Caco-2 (cell line): Measurements from ENCODE around the gene LIMCH1. TPM values are rescaled to one million over a fixed set of nuclear protein-coding genes. Genes with fewer than 3 reads are reported as not detected.

Source experiments
- BruUV-seq: library from RNA; stranded (reverse); fragments of 400-500 nt; replicated peaks from 2 replicates; lab custom pipeline; 2021; lab: Mats Ljungman, UMichigan
- CTCF ChIA-PET: fragments of 300-600 bp; sonication (Branson Sonifier 250); formaldehyde crosslinking; loops from one replicate; lab custom pipeline; 2022; ENCODE audit warnings: antibody characterized with exemption; lab: Charles Lee
- POLR2A ChIA-PET: fragments of 300-600 bp; sonication (Branson Sonifier 250); formaldehyde crosslinking; loops from one replicate; lab custom pipeline; 2022; ENCODE audit warnings: antibody characterized with exemption; lab: Charles Lee
- DNase-seq, 2 experiments: peaks; one replicate each; pipeline versions ENCODE4 v3.0.0 to v3.0.0-alpha.2; 2020 to 2022
- H3K27me3 ChIP-seq: replicated peaks from 2 replicates; pipeline ENCODE4 v1.6.0; 2011; ENCODE audit warnings: low read length; ENCODE audit not compliant: control insufficient read depth, insufficient read depth
- H3K36me3 ChIP-seq: 2 replicates; pipeline ENCODE4 v1.5.1; 2011; ENCODE audit warnings: low read length; ENCODE audit not compliant: control insufficient read depth, insufficient read depth
- H3K4me1 ChIP-seq: fragments of 250-450 bp; sonication (Bioruptor Pico); 2 replicates; pipeline ENCODE4 v1.5.1; 2020; ENCODE audit warnings: mild to moderate bottlenecking
- H3K4me3 ChIP-seq: 2 replicates; pipeline ENCODE4 v1.5.1; 2011; ENCODE audit warnings: low read depth, mild to moderate bottlenecking, control low read depth, low read length
- H3K9me3 ChIP-seq: fragments of 250-450 bp; sonication (Bioruptor Pico); 2 replicates; pipeline ENCODE4 v1.5.1; 2020; ENCODE audit warnings: mild to moderate bottlenecking, moderate library complexity
- H3K27ac Mint-ChIP-seq: one replicate; pipeline ENCODE4 v1.8.0; 2022; ENCODE audit warnings: mixed read lengths; ENCODE audit not compliant: unreplicated experiment
- H3K27me3 Mint-ChIP-seq: one replicate; pipeline ENCODE4 v1.8.0; 2022; ENCODE audit warnings: mixed read lengths; ENCODE audit not compliant: insufficient read depth, unreplicated experiment
- H3K36me3 Mint-ChIP-seq: one replicate; pipeline ENCODE4 v1.8.0; 2022; ENCODE audit warnings: mild to moderate bottlenecking, mixed read lengths; ENCODE audit not compliant: insufficient read depth, unreplicated experiment
- H3K4me1 Mint-ChIP-seq: one replicate; pipeline ENCODE4 v1.8.0; 2022; ENCODE audit warnings: low read depth, mixed read lengths; ENCODE audit not compliant: unreplicated experiment
- H3K4me3 Mint-ChIP-seq: one replicate; pipeline ENCODE4 v1.8.0; 2022; ENCODE audit warnings: mild to moderate bottlenecking, moderate library complexity, mixed read lengths; ENCODE audit not compliant: unreplicated experiment
- H3K9me3 Mint-ChIP-seq: one replicate; pipeline ENCODE4 v1.8.0; 2022; ENCODE audit warnings: mixed read lengths; ENCODE audit not compliant: unreplicated experiment
- CTCF ChIP-seq, 2 experiments: fragments of 200-600 bp in 1 of 2; IDR thresholded peaks; 1 replicate in 1 of 2; 2 replicates in 1 of 2; pipeline versions ENCODE4 v1.5.1 to v1.8.0; 2011 to 2022; ENCODE audit warnings: antibody characterized with exemption in 1 of 2, control low read depth in 1 of 2, inconsistent platforms in 1 of 2, low read depth in 1 of 2, low read length in 1 of 2, mild to moderate bottlenecking in 1 of 2, moderate library complexity in 1 of 2; ENCODE audit not compliant: insufficient read depth in 1 of 2, severe bottlenecking in 1 of 2, unreplicated experiment in 1 of 2
- intact Hi-C: fragments of 100-400 bp; cut with micrococcal nuclease; formaldehyde crosslinking; loops from one replicate; pipeline ENCODE4 v1.10.0; 2022; ENCODE audit not compliant: unreplicated experiment
- total RNA-seq: library from RNA; stranded (reverse); gene quantifications from 2 replicates; pipeline ENCODE4 v1.2.3, GENCODE V29; 2022

LIMCH1 gene
- total RNA-seq, 1 experiment from 2014 or later = 8.4 TPM

- H3K27ac Mint-ChIP-seq = no peak overlapping the region
- TF ChIP-seq CTCF (IDR thresholded peaks at IDR 0.05; ENCODE audit: insufficient read depth in 1 of 2, low read depth in 1 of 2, low read length in 1 of 2, severe bottlenecking in 1 of 2, unreplicated experiment in 1 of 2) = no peak
- H3K36me3 Mint-ChIP-seq = no peaks in the 10 kb centered on the region
- no peaks in the 10 kb centered on the region for H3K27me3 Mint-ChIP-seq
- H3K4me1 Mint-ChIP-seq = peaks cover 9% of the 10 kb centered on the region
- peaks cover 18% of the 10 kb centered on the region for H3K4me1 ChIP-seq
- intact Hi-C loops = no loop called here
- CTCF ChIA-PET = no interaction called here
- H3K4me3 Mint-ChIP-seq = no peak overlapping the region
- no peaks in the 10 kb centered on the region for H3K9me3 ChIP-seq
- no peaks in the 10 kb centered on the region for H3K36me3 ChIP-seq
- H3K27me3 ChIP-seq = no peaks in the 10 kb centered on the region
- BruUV-seq = no TSS peak
- H3K4me3 ChIP-seq = no peak overlapping the region
- H3K9me3 Mint-ChIP-seq = no peaks in the 10 kb centered on the region
- POLR2A ChIA-PET = no interaction called here
- DNase-seq = no peak
Measured at GRCh38 chr4:41532336-41532735, 5.6 kb upstream of the LIMCH1 start.

GRCh38 chr4:41532882-41533281 is 5.1 kb upstream of the LIMCH1 start:
- no TSS peak for BruUV-seq
- H3K27me3 ChIP-seq = no peaks in the 10 kb centered on the region
- CTCF ChIA-PET = no interaction called here
- peaks cover 9% of the 10 kb centered on the region for H3K4me1 Mint-ChIP-seq
- no peaks in the 10 kb centered on the region for H3K36me3 ChIP-seq
- H3K9me3 ChIP-seq = no peaks in the 10 kb centered on the region
- intact Hi-C loops = no loop called here
- H3K9me3 Mint-ChIP-seq = no peaks in the 10 kb centered on the region
- DNase-seq = no peak
- H3K27ac Mint-ChIP-seq = no peak overlapping the region
- no peak overlapping the region for H3K4me3 ChIP-seq
- TF ChIP-seq CTCF (IDR thresholded peaks at IDR 0.05; ENCODE audit: insufficient read depth in 1 of 2, low read depth in 1 of 2, low read length in 1 of 2, severe bottlenecking in 1 of 2, unreplicated experiment in 1 of 2) = no peak
- POLR2A ChIA-PET = interaction anchor here (0.9 kb wide), 1 partner anchor 27 kb away, joined by 3 read pairs; no protein-coding TSS in a partner anchor
- no peaks in the 10 kb centered on the region for H3K36me3 Mint-ChIP-seq
- H3K4me3 Mint-ChIP-seq = no peak overlapping the region
- no peaks in the 10 kb centered on the region for H3K27me3 Mint-ChIP-seq
- peaks cover 19% of the 10 kb centered on the region for H3K4me1 ChIP-seq

- Mint-ChIP-seq H3K36me3 (no peaks in the 10 kb centered on the region), H3K4me3 (no peak overlapping the region), H3K9me3 (no peaks in the 10 kb centered on the region), H3K4me1 (peaks cover 9% of the 10 kb centered on the region), H3K27me3 (no peaks in the 10 kb centered on the region), H3K27ac (no peak overlapping the region)
- no peaks in the 10 kb centered on the region for H3K9me3 ChIP-seq
- no peak overlapping the region for H3K4me3 ChIP-seq
- H3K4me1 ChIP-seq = peaks cover 19% of the 10 kb centered on the region
- CTCF ChIA-PET = no interaction called here
- no TSS peak for BruUV-seq
- H3K27me3 ChIP-seq = no peaks in the 10 kb centered on the region
- POLR2A ChIA-PET = interaction anchor here (0.9 kb wide), 1 partner anchor 28 kb away, joined by 3 read pairs; no protein-coding TSS in a partner anchor
- TF ChIP-seq CTCF (IDR thresholded peaks at IDR 0.05; ENCODE audit: insufficient read depth in 1 of 2, low read depth in 1 of 2, low read length in 1 of 2, severe bottlenecking in 1 of 2, unreplicated experiment in 1 of 2) = no peak
- intact Hi-C loops = no loop called here
- no peak for DNase-seq
- H3K36me3 ChIP-seq = no peaks in the 10 kb centered on the region
Measured at GRCh38 chr4:41533680-41534079, 4.3 kb upstream of the LIMCH1 start.
